Measurements from ENCODE around the gene SPAAR. TPM values are rescaled to one million over a fixed set of nuclear protein-coding genes. Genes with fewer than 3 reads are reported as not detected.
A peak's percentile ranks its signal among the peaks of the same experiment; 100 is the strongest.

The SPAAR gene
- total RNA-seq, 1 donor from 2014 or later, result 0.18 TPM

DNA sequence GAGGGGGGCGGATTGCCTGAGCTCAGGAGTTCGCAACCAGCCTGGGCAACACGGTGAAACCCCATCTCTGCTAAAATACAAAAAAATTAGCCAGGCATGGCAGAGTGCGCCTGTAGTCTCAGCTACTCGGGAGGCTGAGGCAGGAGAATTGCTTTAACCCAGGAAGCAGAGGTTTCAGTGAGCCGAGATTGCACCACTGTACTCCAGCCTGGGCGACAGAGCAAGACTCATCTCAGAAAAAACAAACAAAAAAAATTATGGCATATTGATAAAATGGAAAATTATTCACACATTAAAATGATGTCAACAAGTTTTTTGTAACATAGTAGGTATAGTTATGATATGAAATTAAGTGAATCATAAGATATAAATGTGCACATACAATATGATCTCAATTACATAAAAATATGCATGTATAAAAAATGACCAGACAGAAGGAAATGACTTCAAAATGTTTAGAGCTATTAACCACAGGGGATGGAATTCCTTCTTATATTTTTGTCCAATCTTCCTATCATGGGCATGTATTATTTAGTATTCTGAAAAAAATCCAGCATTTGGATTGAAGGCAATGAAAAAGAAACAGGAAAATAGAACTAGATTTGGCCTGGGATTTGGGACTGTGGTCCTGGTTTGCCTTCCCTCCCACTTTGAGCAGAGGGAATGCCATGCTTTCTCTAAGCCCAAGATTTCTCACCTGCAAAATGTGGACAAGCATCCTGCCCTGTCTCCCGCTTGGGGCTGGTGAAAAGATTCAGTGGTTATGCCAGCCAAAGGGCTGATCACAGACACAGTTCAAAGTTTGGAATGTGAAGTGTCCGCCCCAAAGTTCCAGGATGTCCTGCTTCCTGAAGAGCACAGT lies 19.5 kb downstream of the SPAAR start:
- Histone ChIP-seq H2AFZ (ENCODE audit: low read depth, low read length) (no peak overlapping the region), H3K79me2 (ENCODE audit: insufficient read depth, low read length) (no peaks in the 10 kb centered on the region), H3K27ac (ENCODE audit: low read depth, low read length) (no peak overlapping the region), H3K9ac (ENCODE audit: low read length) (no peak overlapping the region), H3K4me1 (ENCODE audit: insufficient read depth, low read length) (peaks cover 18% of the 10 kb centered on the region), H3K27me3 (ENCODE audit: insufficient read depth, low read length) (no peaks in the 10 kb centered on the region), H3K4me3 (ENCODE audit: insufficient read depth, low read depth, low read length) (no peak overlapping the region), H4K20me1 (ENCODE audit: insufficient read depth, low read length) (no peaks in the 10 kb centered on the region), H3K36me3 (ENCODE audit: insufficient read depth, low read length) (no peaks in the 10 kb centered on the region), H3K4me2 (ENCODE audit: low read length) (no peak overlapping the region), H3K9me3 (ENCODE audit: insufficient read depth, low read depth, low read length) (no peaks in the 10 kb centered on the region)
- FAIRE-seq (peak; percentile 47), DNase-seq (ENCODE audit: low read depth) (no peak)
- no peak overlapping the region for H3K27ac Mint-ChIP-seq (ENCODE audit: unreplicated experiment)
- no peaks in the 10 kb centered on the region for H3K27me3 Mint-ChIP-seq (ENCODE audit: low read depth, unreplicated experiment)
- peaks cover 26% of the 10 kb centered on the region for H3K4me1 Mint-ChIP-seq (ENCODE audit: low read depth, unreplicated experiment)
- no peaks in the 10 kb centered on the region for H3K9me3 Mint-ChIP-seq (ENCODE audit: unreplicated experiment)
- TF ChIP-seq EZH2 (IDR thresholded peaks at IDR 0.05; ENCODE audit: insufficient read depth, low read length), result no peak
- TF ChIP-seq CTCF (IDR thresholded peaks at IDR 0.05; ENCODE audit: insufficient read depth, low read depth, low read length), result no peak
- H3K36me3 Mint-ChIP-seq (ENCODE audit: low read depth, unreplicated experiment), result no peaks in the 10 kb centered on the region
- H3K4me3 Mint-ChIP-seq (ENCODE audit: unreplicated experiment), result no peak overlapping the region

- Histone ChIP-seq H3K79me2 (ENCODE audit: insufficient read depth, low read length) (no peaks in the 10 kb centered on the region), H3K4me2 (ENCODE audit: low read length) (no peak overlapping the region), H2AFZ (ENCODE audit: low read depth, low read length) (no peak overlapping the region), H3K4me3 (ENCODE audit: insufficient read depth, low read depth, low read length) (no peak overlapping the region), H3K27me3 (ENCODE audit: insufficient read depth, low read length) (no peaks in the 10 kb centered on the region), H3K9ac (ENCODE audit: low read length) (no peak overlapping the region), H3K9me3 (ENCODE audit: insufficient read depth, low read depth, low read length) (no peaks in the 10 kb centered on the region), H3K36me3 (ENCODE audit: insufficient read depth, low read length) (no peaks in the 10 kb centered on the region), H3K27ac (ENCODE audit: low read depth, low read length) (no peak overlapping the region), H3K4me1 (ENCODE audit: insufficient read depth, low read length) (peaks cover 15% of the 10 kb centered on the region), H4K20me1 (ENCODE audit: insufficient read depth, low read length) (no peaks in the 10 kb centered on the region)
- H3K9me3 Mint-ChIP-seq (ENCODE audit: unreplicated experiment), result no peaks in the 10 kb centered on the region
- no peak for FAIRE-seq
- no peak overlapping the region for H3K4me3 Mint-ChIP-seq (ENCODE audit: unreplicated experiment)
- peaks cover 22% of the 10 kb centered on the region for H3K4me1 Mint-ChIP-seq (ENCODE audit: low read depth, unreplicated experiment)
- no peak for DNase-seq (ENCODE audit: low read depth)
- no peaks in the 10 kb centered on the region for H3K27me3 Mint-ChIP-seq (ENCODE audit: low read depth, unreplicated experiment)
- no peak overlapping the region for H3K27ac Mint-ChIP-seq (ENCODE audit: unreplicated experiment)
- TF ChIP-seq EZH2 (IDR thresholded peaks at IDR 0.05; ENCODE audit: insufficient read depth, low read length), result no peak
- TF ChIP-seq CTCF (IDR thresholded peaks at IDR 0.05; ENCODE audit: insufficient read depth, low read depth, low read length), result no peak
- no peaks in the 10 kb centered on the region for H3K36me3 Mint-ChIP-seq (ENCODE audit: low read depth, unreplicated experiment)
These were observed 20.1 kb downstream of the SPAAR start for GRCh38 chr9:35929453-35929718.

GRCh38 chr9:35930521-35930920 lies 21.2 kb downstream of the SPAAR start:
- Mint-ChIP-seq H3K4me3 (ENCODE audit: unreplicated experiment) (no peak overlapping the region), H3K27me3 (ENCODE audit: low read depth, unreplicated experiment) (no peaks in the 10 kb centered on the region), H3K4me1 (ENCODE audit: low read depth, unreplicated experiment) (peaks cover 16% of the 10 kb centered on the region), H3K9me3 (ENCODE audit: unreplicated experiment) (no peaks in the 10 kb centered on the region), H3K36me3 (ENCODE audit: low read depth, unreplicated experiment) (no peaks in the 10 kb centered on the region), H3K27ac (ENCODE audit: unreplicated experiment) (no peak overlapping the region)
- no peaks in the 10 kb centered on the region for H3K27me3 ChIP-seq (ENCODE audit: insufficient read depth, low read length)
- H3K4me1 ChIP-seq (ENCODE audit: insufficient read depth, low read length), result peaks cover 6% of the 10 kb centered on the region
- no peaks in the 10 kb centered on the region for H3K36me3 ChIP-seq (ENCODE audit: insufficient read depth, low read length)
- H3K4me3 ChIP-seq (ENCODE audit: insufficient read depth, low read depth, low read length), result no peak overlapping the region
- no peak overlapping the region for H3K9ac ChIP-seq (ENCODE audit: low read length)
- no peak for DNase-seq (ENCODE audit: low read depth)
- H3K79me2 ChIP-seq (ENCODE audit: insufficient read depth, low read length), result no peaks in the 10 kb centered on the region
- no peaks in the 10 kb centered on the region for H3K9me3 ChIP-seq (ENCODE audit: insufficient read depth, low read depth, low read length)
- H3K27ac ChIP-seq (ENCODE audit: low read depth, low read length), result no peak overlapping the region
- H4K20me1 ChIP-seq (ENCODE audit: insufficient read depth, low read length), result no peaks in the 10 kb centered on the region
- no peak for FAIRE-seq
- TF ChIP-seq EZH2 (IDR thresholded peaks at IDR 0.05; ENCODE audit: insufficient read depth, low read length) (no peak), CTCF (IDR thresholded peaks at IDR 0.05; ENCODE audit: insufficient read depth, low read depth, low read length) (no peak)
- H3K4me2 ChIP-seq (ENCODE audit: low read length), result no peak overlapping the region
- H2AFZ ChIP-seq (ENCODE audit: low read depth, low read length), result no peak overlapping the region
